OCI-LY1 (cell line): Measurements from ENCODE around the gene ELOA2.
"Not testable (repeated sequence)": the region's sequence is repeated elsewhere in the genome, so short reads cannot be mapped to it uniquely, and the experiment has no call there.

Source experiments
- H2AFZ ChIP-seq: fragments of 200-600 bp; sonication (generic), shearing (Covaris generic); 2 replicates; pipeline ENCODE4 v1.6.0; 2014; ENCODE audit warnings: antibody characterized with exemption, mild to moderate bottlenecking, low read length
- H3F3A ChIP-seq: fragments of 200-600 bp; sonication (generic), shearing (Covaris generic); 2 replicates; pipeline ENCODE4 v1.6.0; 2014; ENCODE audit warnings: mild to moderate bottlenecking, antibody characterized with exemption, low read length, moderate library complexity; ENCODE audit not compliant: insufficient read depth
- H3K27ac ChIP-seq: fragments of 200-600 bp; sonication (generic); 2 replicates; pipeline ENCODE4 v1.5.1; 2014; ENCODE audit warnings: low read length, mixed run types, mild to moderate bottlenecking, low read depth; ENCODE audit not compliant: poor library complexity, severe bottlenecking
- H3K27me3 ChIP-seq: fragments of 200-600 bp; sonication (generic); 2 replicates; pipeline ENCODE4 v1.6.0; 2014; ENCODE audit warnings: antibody characterized with exemption, mild to moderate bottlenecking, low read length, moderate library complexity; ENCODE audit not compliant: insufficient read depth
- H3K36me3 ChIP-seq: fragments of 200-600 bp; sonication (generic); 2 replicates; pipeline ENCODE4 v1.6.1; 2014; ENCODE audit warnings: mild to moderate bottlenecking, antibody characterized with exemption, low read length, moderate library complexity, mixed read lengths; ENCODE audit not compliant: insufficient read depth
- H3K4me1 ChIP-seq: fragments of 200-600 bp; sonication (generic); 2 replicates; pipeline ENCODE4 v1.5.1; 2014; ENCODE audit warnings: mild to moderate bottlenecking, low read length, moderate library complexity; ENCODE audit not compliant: insufficient read depth, severe bottlenecking
- H3K4me2 ChIP-seq: fragments of 200-600 bp; sonication (generic), shearing (Covaris generic); 2 replicates; pipeline ENCODE4 v1.6.1; 2014; ENCODE audit warnings: low read length
- H3K4me3 ChIP-seq: fragments of 200-600 bp; sonication (generic); 2 replicates; pipeline ENCODE4 v1.5.1; 2014; ENCODE audit warnings: low read length, low read depth, mild to moderate bottlenecking, mixed read lengths; ENCODE audit not compliant: poor library complexity, severe bottlenecking
- H3K79me2 ChIP-seq: fragments of 200-600 bp; shearing (Covaris generic); 2 replicates; pipeline ENCODE4 v1.6.1; 2016; ENCODE audit warnings: mixed run types, low read length, mixed read lengths; ENCODE audit not compliant: insufficient read depth
- H3K9ac ChIP-seq: fragments of 200-600 bp; sonication (generic), shearing (Covaris generic); 2 replicates; pipeline ENCODE4 v1.6.1; 2014; ENCODE audit warnings: mild to moderate bottlenecking, low read length, mixed read lengths
- H3K9me2 ChIP-seq: fragments of 200-600 bp; sonication (generic), shearing (Covaris generic); 2 replicates; pipeline ENCODE4 v1.6.1; 2014; ENCODE audit warnings: low read depth, mild to moderate bottlenecking, low read length, mixed read lengths
- H3K9me3 ChIP-seq: fragments of 200-600 bp; shearing (Covaris generic); 2 replicates; pipeline ENCODE4 v1.6.1; 2014; ENCODE audit warnings: low read length, mixed read lengths
- H4K20me1 ChIP-seq: fragments of 200-600 bp; sonication (generic), shearing (Covaris generic); 2 replicates; pipeline ENCODE4 v1.6.0; 2016; ENCODE audit warnings: mild to moderate bottlenecking, low read length; ENCODE audit not compliant: insufficient read depth
- EZH2 ChIP-seq: fragments of 200-600 bp; sonication (generic), shearing (Covaris generic); IDR thresholded peaks from 2 replicates; pipeline ENCODE4 v1.8.0; 2017; ENCODE audit warnings: borderline replicate concordance, mixed run types, mild to moderate bottlenecking, antibody characterized with exemption, low read length, moderate library complexity, mixed read lengths
- TF ChIP-seq, protein P1 (sequence below): fragments of 200-600 bp; sonication (generic), shearing (Covaris generic); IDR thresholded peaks from 2 replicates; pipeline ENCODE4 v1.5.1; 2017; ENCODE audit warnings: mild to moderate bottlenecking, antibody characterized with exemption, low read length, moderate library complexity, mixed read lengths

The ELOA2 gene

GRCh38 chr18:47040982-47041381 is 5.6 kb upstream of the ELOA2 start:
- TF ChIP-seq EZH2: no peak
- TF ChIP-seq, protein P1, sequence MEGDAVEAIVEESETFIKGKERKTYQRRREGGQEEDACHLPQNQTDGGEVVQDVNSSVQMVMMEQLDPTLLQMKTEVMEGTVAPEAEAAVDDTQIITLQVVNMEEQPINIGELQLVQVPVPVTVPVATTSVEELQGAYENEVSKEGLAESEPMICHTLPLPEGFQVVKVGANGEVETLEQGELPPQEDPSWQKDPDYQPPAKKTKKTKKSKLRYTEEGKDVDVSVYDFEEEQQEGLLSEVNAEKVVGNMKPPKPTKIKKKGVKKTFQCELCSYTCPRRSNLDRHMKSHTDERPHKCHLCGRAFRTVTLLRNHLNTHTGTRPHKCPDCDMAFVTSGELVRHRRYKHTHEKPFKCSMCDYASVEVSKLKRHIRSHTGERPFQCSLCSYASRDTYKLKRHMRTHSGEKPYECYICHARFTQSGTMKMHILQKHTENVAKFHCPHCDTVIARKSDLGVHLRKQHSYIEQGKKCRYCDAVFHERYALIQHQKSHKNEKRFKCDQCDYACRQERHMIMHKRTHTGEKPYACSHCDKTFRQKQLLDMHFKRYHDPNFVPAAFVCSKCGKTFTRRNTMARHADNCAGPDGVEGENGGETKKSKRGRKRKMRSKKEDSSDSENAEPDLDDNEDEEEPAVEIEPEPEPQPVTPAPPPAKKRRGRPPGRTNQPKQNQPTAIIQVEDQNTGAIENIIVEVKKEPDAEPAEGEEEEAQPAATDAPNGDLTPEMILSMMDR: no peak
- Histone ChIP-seq H3F3A (no peaks in the 10 kb centered on the region; the same call in 1 of the 2 replicates), H3K36me3 (no peaks in the 10 kb centered on the region), H2AFZ (no peak overlapping the region), H4K20me1 (no peaks in the 10 kb centered on the region), H3K27me3 (no peaks in the 10 kb centered on the region), H3K9ac (no peak overlapping the region), H3K4me2 (no peak overlapping the region), H3K4me3 (no peak overlapping the region), H3K4me1 (no peaks in the 10 kb centered on the region), H3K79me2 (no peaks in the 10 kb centered on the region), H3K9me3 (no peaks in the 10 kb centered on the region), H3K27ac (no peak overlapping the region), H3K9me2 (no peaks in the 10 kb centered on the region)

DNA sequence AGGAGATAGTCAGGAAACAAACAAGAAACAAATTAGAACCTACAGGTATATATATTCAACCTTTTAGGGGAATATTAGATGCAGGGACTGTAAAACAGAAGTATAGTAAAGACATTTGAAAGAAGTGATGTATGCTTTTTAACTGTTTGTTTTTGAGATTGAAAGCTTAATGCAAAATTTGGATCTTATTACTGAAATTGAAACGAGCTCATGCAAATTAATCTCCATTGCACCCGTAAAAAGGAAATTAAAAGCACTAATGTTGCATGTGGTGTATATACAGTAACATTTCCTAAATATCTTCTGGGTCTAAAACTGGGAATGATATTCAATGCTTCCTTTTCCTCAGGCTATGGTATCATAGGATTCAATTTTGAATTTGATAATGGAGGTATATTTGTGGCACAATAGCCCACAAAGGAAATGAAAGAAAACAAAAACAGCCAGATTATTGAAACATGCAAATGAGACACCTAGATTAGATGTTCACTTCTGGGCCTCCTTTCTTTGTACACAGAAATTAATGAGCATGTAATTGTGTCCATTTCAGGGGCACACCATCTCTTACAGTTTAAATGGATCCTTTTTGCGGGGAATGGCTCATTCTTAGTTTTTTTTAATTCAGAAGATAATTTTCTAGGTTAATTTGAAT is 1.6 kb upstream of the ELOA2 start:
- no peaks in the 10 kb centered on the region for H3K36me3 ChIP-seq
- H3K27me3 ChIP-seq: no peaks in the 10 kb centered on the region
- no peak overlapping the region for H3K9ac ChIP-seq
- no peaks in the 10 kb centered on the region for H3K9me3 ChIP-seq
- no peaks in the 10 kb centered on the region for H3F3A ChIP-seq
- no peak overlapping the region for H3K27ac ChIP-seq
- H2AFZ ChIP-seq: no peak overlapping the region
- no peaks in the 10 kb centered on the region for H3K79me2 ChIP-seq
- H4K20me1 ChIP-seq: no peaks in the 10 kb centered on the region
- no peaks in the 10 kb centered on the region for H3K4me1 ChIP-seq
- TF ChIP-seq, protein P1: no peak
- TF ChIP-seq EZH2: no peak
- H3K9me2 ChIP-seq: no peaks in the 10 kb centered on the region
- no peak overlapping the region for H3K4me2 ChIP-seq
- no peak overlapping the region for H3K4me3 ChIP-seq

DNA sequence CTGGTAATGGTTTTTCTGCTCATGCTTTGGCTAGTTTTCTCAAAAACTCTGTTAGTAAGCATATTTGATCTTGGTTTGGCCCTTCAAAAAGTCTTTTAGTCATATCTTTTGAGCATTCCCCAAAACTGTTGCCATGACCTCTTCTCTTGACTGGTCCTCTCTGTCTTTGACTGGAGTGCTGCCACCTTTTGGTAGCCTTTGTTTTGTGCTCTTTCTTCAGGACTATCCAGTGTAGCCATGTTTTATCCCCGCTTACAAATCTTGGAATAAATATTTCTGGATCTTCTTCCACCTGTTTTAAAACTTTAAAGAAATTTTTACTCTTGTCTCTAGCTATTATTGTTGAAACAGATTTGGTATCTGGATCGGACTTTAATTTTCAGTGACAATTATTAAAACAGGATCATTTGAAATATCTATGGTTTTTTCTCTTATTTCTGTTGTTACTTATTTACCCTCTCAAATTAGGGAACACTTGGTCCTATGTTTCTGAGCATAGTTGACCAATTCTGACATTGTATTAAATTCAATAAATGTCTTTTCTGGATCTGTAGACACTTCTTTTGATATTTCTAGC is 965 bp upstream of the ELOA2 start:
- no peak overlapping the region for H3K9ac ChIP-seq
- no peaks in the 10 kb centered on the region for H4K20me1 ChIP-seq
- TF ChIP-seq, protein P1: peak; percentile 74
- no peak for TF ChIP-seq EZH2
- H3K4me1 ChIP-seq: no peaks in the 10 kb centered on the region
- no peaks in the 10 kb centered on the region for H3K9me2 ChIP-seq
- H3K27ac ChIP-seq: no peak overlapping the region
- no peak overlapping the region for H3K4me3 ChIP-seq
- no peak overlapping the region for H3K4me2 ChIP-seq
- H3K9me3 ChIP-seq: no peaks in the 10 kb centered on the region
- H3F3A ChIP-seq: no peaks in the 10 kb centered on the region
- no peak overlapping the region for H2AFZ ChIP-seq
- H3K27me3 ChIP-seq: no peaks in the 10 kb centered on the region
- H3K36me3 ChIP-seq: no peaks in the 10 kb centered on the region
- no peaks in the 10 kb centered on the region for H3K79me2 ChIP-seq

- H3K9me3 ChIP-seq, H3K9me2 ChIP-seq, H3K36me3 ChIP-seq, H3K27me3 ChIP-seq, H3F3A ChIP-seq, H3K4me1 ChIP-seq, H3K27ac ChIP-seq, H4K20me1 ChIP-seq, H3K79me2 ChIP-seq, H3K4me2 ChIP-seq, H3K4me3 ChIP-seq, H3K9ac ChIP-seq, H2AFZ ChIP-seq: not testable (repeated sequence)
Observed at GRCh38 chr18:47034591-47034990, 830 bp downstream of the ELOA2 start.
